ENCODE results near the gene SPSB1.

Gene SPSB1

GRCh38 chr1:9345471-9345870, 52.8 kb downstream of the SPSB1 start:
- no peak for DNase-seq (ENCODE audit: low spot score)

GRCh38 chr1:9345922-9346321, 53.2 kb downstream of the SPSB1 start:
- no peak for DNase-seq (ENCODE audit: low spot score)

- no peak for DNase-seq (ENCODE audit: low spot score)
Measured at GRCh38 chr1:9346566-9346965, 53.9 kb downstream of the SPSB1 start.

- no peak for DNase-seq (ENCODE audit: low spot score)
Measured at GRCh38 chr1:9347095-9347850, 54.6 kb downstream of the SPSB1 start.

GRCh38 chr1:9349331-9349851, 56.7 kb downstream of the SPSB1 start:
- DNase-seq (ENCODE audit: low spot score), result no peak

GRCh38 chr1:9350013-9350908, 57.6 kb downstream of the SPSB1 start:
- DNase-seq (ENCODE audit: low spot score), result no peak

GRCh38 chr1:9350960-9351359, 58.3 kb downstream of the SPSB1 start:
- DNase-seq (ENCODE audit: low spot score), result no peak

- no peak for DNase-seq (ENCODE audit: low spot score)
Measured at GRCh38 chr1:9351654-9352271, 59.1 kb downstream of the SPSB1 start.

- no peak for DNase-seq (ENCODE audit: low spot score)
Measured at GRCh38 chr1:9352377-9353134, 59.9 kb downstream of the SPSB1 start.

- DNase-seq (ENCODE audit: low spot score), result no peak
Measured at GRCh38 chr1:9355503-9355902, 62.8 kb downstream of the SPSB1 start.

- no peak for DNase-seq (ENCODE audit: low spot score)
Measured at GRCh38 chr1:9356021-9356420, 63.3 kb downstream of the SPSB1 start.

- DNase-seq (ENCODE audit: low spot score), result no peak
Measured at GRCh38 chr1:9356829-9357466, 64.3 kb downstream of the SPSB1 start.

GRCh38 chr1:9357958-9358357, 65.3 kb downstream of the SPSB1 start:
- no peak for DNase-seq (ENCODE audit: low spot score)

- DNase-seq (ENCODE audit: low spot score), result no peak
Measured at GRCh38 chr1:9360371-9361064, 67.8 kb downstream of the SPSB1 start.

- no peak for DNase-seq (ENCODE audit: low spot score)
Measured at GRCh38 chr1:9361630-9362260, 69.1 kb downstream of the SPSB1 start.

GRCh38 chr1:9362488-9362887, 69.8 kb downstream of the SPSB1 start:
- DNase-seq (ENCODE audit: low spot score), result no peak

- no peak for DNase-seq (ENCODE audit: low spot score)
Measured at GRCh38 chr1:9363061-9363471, 70.4 kb downstream of the SPSB1 start.

- DNase-seq (ENCODE audit: low spot score), result no peak
Measured at GRCh38 chr1:9366298-9366697, 73.6 kb downstream of the SPSB1 start.

- DNase-seq (ENCODE audit: low spot score), result no peak
Measured at GRCh38 chr1:9366943-9367780, 74.5 kb downstream of the SPSB1 start.

Data from RKO (cell line).